Measurements from ENCODE around the gene ART3.

DNA sequence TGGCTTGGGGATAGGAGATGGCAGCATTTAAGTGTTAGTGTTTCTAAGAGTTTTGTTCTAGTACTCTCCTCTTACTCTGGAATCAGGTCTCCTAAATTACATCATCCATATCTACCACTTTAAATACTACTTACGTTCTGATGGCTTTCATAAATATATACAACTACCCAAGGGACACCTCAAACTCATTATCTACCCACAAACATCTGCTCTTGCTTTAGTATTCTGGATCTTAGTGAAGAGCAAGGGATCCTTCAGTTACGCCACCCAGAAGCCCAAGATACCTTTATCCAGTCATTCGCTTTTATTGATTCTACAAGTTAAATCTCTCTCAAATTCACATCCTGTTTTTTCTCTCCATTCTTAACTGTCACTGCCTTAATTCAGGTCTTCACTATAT, 66.7 kb downstream of the ART3 start:
- TF ChIP-seq, protein P1, sequence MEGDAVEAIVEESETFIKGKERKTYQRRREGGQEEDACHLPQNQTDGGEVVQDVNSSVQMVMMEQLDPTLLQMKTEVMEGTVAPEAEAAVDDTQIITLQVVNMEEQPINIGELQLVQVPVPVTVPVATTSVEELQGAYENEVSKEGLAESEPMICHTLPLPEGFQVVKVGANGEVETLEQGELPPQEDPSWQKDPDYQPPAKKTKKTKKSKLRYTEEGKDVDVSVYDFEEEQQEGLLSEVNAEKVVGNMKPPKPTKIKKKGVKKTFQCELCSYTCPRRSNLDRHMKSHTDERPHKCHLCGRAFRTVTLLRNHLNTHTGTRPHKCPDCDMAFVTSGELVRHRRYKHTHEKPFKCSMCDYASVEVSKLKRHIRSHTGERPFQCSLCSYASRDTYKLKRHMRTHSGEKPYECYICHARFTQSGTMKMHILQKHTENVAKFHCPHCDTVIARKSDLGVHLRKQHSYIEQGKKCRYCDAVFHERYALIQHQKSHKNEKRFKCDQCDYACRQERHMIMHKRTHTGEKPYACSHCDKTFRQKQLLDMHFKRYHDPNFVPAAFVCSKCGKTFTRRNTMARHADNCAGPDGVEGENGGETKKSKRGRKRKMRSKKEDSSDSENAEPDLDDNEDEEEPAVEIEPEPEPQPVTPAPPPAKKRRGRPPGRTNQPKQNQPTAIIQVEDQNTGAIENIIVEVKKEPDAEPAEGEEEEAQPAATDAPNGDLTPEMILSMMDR (IDR thresholded peaks at IDR 0.05; ENCODE audit: insufficient read depth, low read length) = no peak
- TF ChIP-seq GABPA (IDR thresholded peaks at IDR 0.05; ENCODE audit: low read depth) = no peak

All from HL-60 (cell line).